Measurements from ENCODE around the gene LIN7C. TPM values are rescaled to one million over a fixed set of nuclear protein-coding genes. Genes with fewer than 3 reads are reported as not detected.

Gene LIN7C
- total and polyA plus RNA-seq, 2 experiments from 2014 or later, result 13.1 to 18.8 TPM

DNA sequence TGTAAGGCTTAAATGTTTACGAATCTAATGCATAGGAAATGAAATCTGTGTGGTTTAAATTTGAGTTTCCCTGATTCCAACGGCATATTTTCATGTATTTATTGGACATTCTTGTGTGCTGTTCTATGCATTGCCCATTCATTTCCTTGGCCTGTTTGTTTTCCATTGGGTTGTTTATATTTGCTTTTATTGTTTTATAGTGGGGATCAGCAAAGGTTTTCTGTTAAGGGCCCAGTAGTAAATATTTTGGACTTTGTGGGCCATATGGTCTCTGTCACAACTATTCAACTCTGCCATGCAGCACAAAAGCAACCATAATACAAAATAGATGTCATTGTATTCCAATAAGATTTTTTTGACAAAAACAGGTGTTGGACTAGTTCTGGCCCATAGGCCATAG, 28.7 kb downstream of the LIN7C start:
- H3K4me3 ChIP-seq, result no peak overlapping the region
- TF ChIP-seq, protein P1, sequence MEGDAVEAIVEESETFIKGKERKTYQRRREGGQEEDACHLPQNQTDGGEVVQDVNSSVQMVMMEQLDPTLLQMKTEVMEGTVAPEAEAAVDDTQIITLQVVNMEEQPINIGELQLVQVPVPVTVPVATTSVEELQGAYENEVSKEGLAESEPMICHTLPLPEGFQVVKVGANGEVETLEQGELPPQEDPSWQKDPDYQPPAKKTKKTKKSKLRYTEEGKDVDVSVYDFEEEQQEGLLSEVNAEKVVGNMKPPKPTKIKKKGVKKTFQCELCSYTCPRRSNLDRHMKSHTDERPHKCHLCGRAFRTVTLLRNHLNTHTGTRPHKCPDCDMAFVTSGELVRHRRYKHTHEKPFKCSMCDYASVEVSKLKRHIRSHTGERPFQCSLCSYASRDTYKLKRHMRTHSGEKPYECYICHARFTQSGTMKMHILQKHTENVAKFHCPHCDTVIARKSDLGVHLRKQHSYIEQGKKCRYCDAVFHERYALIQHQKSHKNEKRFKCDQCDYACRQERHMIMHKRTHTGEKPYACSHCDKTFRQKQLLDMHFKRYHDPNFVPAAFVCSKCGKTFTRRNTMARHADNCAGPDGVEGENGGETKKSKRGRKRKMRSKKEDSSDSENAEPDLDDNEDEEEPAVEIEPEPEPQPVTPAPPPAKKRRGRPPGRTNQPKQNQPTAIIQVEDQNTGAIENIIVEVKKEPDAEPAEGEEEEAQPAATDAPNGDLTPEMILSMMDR (IDR thresholded peaks at IDR 0.05; ENCODE audit: low read depth, low read length), result no peak
- H3K27ac ChIP-seq, result no peak overlapping the region
- H3K4me1 ChIP-seq (ENCODE audit: low read depth), result peaks cover 8% of the 10 kb centered on the region
- no peaks in the 10 kb centered on the region for H3K9me3 ChIP-seq (ENCODE audit: low read depth)
- no peaks in the 10 kb centered on the region for H3K27me3 ChIP-seq
- DNase-seq (ENCODE audit: low read depth in 1 of 2, low spot score in 1 of 2), result no peak
- H3K36me3 ChIP-seq, result no peaks in the 10 kb centered on the region

DNA sequence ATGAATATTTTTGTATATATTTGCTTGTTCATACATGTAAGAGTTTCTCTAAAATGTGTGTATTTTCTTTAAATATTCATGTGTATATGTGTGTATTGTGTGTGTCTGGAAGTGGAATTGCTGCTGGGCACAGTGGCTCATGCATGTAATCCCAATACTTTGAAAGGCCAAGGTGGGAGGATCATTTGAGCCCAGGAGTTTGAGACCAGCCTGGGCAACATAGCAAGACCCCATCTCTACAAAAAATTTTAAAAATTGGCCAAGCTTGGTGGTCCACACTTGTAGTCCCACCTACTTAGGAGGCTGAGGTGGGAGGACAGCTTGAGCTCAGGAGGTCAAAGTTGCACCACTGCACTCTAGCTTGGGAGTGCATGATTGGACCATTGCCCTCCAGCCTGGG, 29.3 kb downstream of the LIN7C start:
- H3K36me3 ChIP-seq, result no peaks in the 10 kb centered on the region
- no peak overlapping the region for H3K4me3 ChIP-seq
- H3K27me3 ChIP-seq, result no peaks in the 10 kb centered on the region
- H3K4me1 ChIP-seq (ENCODE audit: low read depth), result peaks cover 8% of the 10 kb centered on the region
- DNase-seq (ENCODE audit: low read depth in 1 of 2, low spot score in 1 of 2), result no peak
- H3K27ac ChIP-seq, result no peak overlapping the region
- TF ChIP-seq, protein P1 (IDR thresholded peaks at IDR 0.05; ENCODE audit: low read depth, low read length), result no peak
- H3K9me3 ChIP-seq (ENCODE audit: low read depth), result no peaks in the 10 kb centered on the region

DNA sequence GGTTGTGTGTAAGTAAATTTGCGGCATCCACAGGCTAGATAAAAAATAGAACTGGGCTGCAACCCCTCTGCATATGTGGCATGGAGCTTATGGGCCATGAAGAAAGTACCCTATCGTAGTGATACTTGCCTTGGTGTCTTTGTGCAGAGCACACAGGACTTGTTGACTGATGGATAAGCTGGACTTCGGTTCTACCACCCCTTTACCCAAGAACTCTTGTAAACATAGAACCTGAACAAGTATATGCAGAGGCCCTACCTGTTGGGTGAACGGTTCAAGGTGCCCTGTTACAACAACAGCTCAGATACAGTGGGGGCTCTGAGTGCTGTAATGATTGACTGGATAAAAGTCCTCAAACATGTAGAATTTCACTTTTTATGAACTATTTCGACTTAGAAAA, 30.9 kb downstream of the LIN7C start:
- H3K36me3 ChIP-seq, result no peaks in the 10 kb centered on the region
- no peak for DNase-seq (ENCODE audit: low read depth in 1 of 2, low spot score in 1 of 2)
- no peak overlapping the region for H3K27ac ChIP-seq
- H3K27me3 ChIP-seq, result no peaks in the 10 kb centered on the region
- TF ChIP-seq, protein P1 (IDR thresholded peaks at IDR 0.05; ENCODE audit: low read depth, low read length), result no peak
- no peaks in the 10 kb centered on the region for H3K9me3 ChIP-seq (ENCODE audit: low read depth)
- no peaks in the 10 kb centered on the region for H3K4me1 ChIP-seq (ENCODE audit: low read depth)
- H3K4me3 ChIP-seq, result no peak overlapping the region

DNA sequence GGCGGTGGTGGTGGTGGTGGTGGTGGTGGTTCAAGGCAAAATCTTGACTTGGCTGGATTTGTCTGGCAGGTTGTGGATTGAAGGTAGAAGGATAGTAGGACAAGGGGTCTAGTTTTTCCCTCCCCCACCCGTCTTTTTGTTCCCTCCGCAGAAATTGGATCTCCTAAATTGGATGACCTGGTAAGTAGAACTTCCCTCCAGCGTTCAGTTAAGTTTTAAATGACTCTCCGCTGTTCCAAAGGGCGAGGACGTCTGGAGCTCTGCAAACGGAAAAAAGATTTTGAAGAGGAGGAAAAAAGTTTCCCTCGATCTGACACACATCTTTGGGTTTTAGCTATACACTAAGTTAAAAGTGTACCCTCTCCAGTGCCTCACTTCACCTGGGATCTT, 33.6 kb downstream of the LIN7C start:
- Histone ChIP-seq H3K9me3 (ENCODE audit: low read depth) (no peaks in the 10 kb centered on the region), H3K4me1 (ENCODE audit: low read depth) (peaks cover 18% of the 10 kb centered on the region), H3K27me3 (no peaks in the 10 kb centered on the region), H3K4me3 (peak overlapping the region; percentile 85), H3K27ac (peak overlapping the region; percentile 98), H3K36me3 (no peaks in the 10 kb centered on the region)
- DNase-seq (ENCODE audit: low read depth in 1 of 2, low spot score in 1 of 2), result peak in 1 of 2 donors; percentile 40
- TF ChIP-seq, protein P1 (IDR thresholded peaks at IDR 0.05; ENCODE audit: low read depth, low read length), result no peak

DNA sequence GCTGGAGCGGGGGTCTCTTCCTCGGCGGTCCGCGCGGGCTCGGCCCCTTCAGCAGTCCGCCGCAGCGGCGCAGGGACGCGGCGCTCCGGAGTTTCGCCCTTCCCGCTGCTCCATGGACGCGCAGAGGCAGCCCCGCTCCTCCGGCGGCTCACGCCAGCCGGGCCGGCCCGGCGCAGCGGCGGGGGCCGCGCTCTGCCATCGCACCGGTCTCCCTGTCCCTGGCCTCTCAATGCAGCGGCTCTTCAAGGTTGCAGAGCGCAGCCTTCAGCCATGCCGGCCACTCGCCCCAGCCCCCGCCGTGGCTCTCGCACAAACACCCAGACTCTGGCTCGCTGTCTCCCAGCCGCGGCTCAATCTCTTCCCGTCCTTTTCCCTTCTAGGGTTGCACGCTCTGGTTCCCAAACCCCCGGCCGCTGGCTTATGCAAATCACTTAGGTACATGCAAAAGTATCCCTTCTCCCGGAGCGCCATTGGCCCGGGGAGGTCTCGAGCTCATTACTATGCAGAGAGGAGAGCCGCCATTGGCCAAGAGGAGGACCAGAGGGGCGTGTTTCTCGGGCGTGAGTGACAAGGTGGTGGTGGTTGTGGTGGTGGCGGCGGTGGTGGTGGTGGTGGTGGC, 34.1 kb downstream of the LIN7C start, which contains the start of gene LGR4:
TSS of gene LGR4 (minus strand) at position 393 of the 619 bp plus-strand sequence. CDS start 488 bp downstream, outside the sequence.
- Histone ChIP-seq H3K9me3 (ENCODE audit: low read depth) (no peaks in the 10 kb centered on the region), H3K27me3 (no peaks in the 10 kb centered on the region), H3K4me3 (peak within 1 kb of the TSS; percentile 85), H3K36me3 (no peaks in the 10 kb centered on the region), H3K27ac (peak within 1 kb of the TSS; percentile 98), H3K4me1 (ENCODE audit: low read depth) (peaks cover 18% of the 10 kb centered on the region)
- TF ChIP-seq, protein P1 (IDR thresholded peaks at IDR 0.05; ENCODE audit: low read depth, low read length), result no peak
- peak; percentile 97 to 98 for DNase-seq (ENCODE audit: low read depth in 1 of 2, low spot score in 1 of 2)

Measured in cardiac muscle cell (in vitro differentiated cells and primary cell).